Activated T-cell treated with anti-CD3 and anti-CD28 coated beads, Interleukin-2, amount 50 U/mL, for 48 hours (primary cell): ENCODE data around the gene OR1L1.

Experiments
- DNase-seq, 2 experiments: peaks; one replicate each; pipeline ENCODE4 v3.0.0-alpha.2; 2020

Gene OR1L1

DNA sequence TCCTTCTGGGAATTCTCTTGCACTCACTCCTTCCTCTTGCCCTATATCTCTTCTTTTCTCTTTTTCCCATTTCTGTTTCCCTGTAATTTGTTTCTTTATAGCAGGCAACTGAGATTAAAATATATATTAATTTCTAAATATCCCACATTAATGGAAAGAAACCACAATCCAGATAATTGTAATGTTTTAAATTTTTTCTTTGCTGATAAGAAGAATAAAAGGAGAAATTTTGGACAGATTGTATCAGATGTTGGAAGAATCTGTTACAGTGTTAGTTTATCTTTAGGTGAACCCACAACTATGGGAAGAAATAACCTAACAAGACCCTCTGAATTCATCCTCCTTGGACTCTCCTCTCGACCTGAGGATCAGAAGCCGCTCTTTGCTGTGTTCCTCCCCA, at the start of gene OR1L1:
Gene OR1L1, plus strand, starts transcription at position 301 of the 400 bp plus-strand sequence. Its CDS starts 0 bp downstream, at position 301.
- no peak for DNase-seq

DNA sequence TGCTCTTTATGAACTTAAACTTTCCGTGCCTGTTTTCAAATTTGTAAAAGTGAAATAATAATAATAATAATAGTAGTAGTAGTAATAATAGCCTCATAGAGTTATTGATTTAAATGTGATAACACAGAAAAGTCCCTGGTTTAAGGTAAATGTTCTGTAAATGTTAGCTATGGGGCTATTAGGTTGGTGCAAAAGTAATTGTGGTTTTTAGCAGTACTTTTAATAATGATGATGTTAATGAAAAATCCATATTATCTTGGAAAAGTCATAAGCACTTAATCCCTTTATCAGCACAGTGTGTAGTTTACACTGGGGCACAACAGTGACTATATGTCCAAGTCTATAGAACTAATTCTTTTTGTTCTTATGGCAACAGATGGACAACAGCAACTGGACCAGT, 47.2 kb upstream of the OR1L1 start, which contains the start of gene OR1Q1:
Gene OR1Q1, plus strand, starts transcription at position 377 of the 400 bp plus-strand sequence. Its CDS starts 0 bp downstream, at position 377.
- no peak for DNase-seq

GRCh38 chr9:122619996-122620395, 41.5 kb upstream of the OR1L1 start:
- no peak for DNase-seq

DNA sequence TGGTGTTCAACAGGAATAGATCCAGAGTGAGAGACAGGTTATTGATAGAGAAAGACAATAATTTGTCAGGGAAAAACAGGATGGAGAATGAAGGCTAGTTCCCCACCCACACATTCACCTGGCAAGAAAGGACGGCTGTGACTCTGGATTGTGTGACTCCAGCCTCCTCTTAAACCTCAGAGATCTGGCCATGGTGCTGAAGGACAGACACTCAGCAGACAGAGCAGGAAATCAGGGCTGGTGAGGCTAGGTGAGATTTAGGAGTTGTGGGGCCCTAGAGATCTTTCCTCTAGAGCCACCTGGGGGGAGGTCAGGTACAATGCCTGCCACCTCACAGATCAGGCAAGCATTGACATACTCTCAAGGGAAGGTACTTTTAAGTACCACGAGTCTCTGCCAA, 19.3 kb upstream of the OR1L1 start:
- DNase-seq: no peak

DNA sequence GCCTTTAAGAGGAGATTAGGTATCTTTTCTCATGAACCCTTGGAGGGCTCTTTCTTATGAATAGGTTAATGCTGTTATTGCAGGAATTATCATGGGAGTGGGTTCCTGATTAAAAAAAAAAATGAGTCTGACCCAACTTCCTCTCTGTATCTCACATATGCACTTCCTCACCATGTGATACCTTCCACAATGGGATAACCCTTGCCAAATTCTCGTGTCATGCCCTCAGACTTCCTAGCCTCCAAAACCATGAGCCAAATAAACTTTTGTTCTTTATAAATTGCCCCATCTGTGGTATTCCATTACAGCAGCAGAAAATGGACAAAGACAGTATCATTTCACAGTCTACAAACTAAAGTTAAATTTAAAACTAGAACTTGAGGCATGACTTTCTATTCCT, 5.1 kb upstream of the OR1L1 start:
- no peak for DNase-seq

DNA sequence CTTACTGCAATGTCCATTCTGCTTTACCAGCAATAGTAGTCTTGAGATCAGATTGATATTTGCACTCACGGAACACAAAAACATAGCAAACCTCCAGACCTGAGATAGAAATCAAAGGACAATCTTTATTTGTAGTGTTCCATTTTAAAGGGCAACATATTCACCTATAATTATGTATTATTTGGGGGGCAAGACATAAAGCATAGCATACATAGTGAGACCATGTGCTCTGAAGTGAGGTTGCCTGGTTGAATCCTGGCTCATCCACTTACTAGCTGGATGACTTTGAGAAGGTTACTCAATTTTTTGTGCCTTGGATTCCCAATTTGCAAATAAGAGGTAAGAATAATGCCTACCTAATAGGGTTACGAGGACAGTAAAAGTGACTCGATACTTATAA, 4.0 kb upstream of the OR1L1 start, which contains the start of gene OR1B1:
Gene OR1B1, minus strand, starts transcription at position 101 of the 400 bp plus-strand sequence.
- no peak for DNase-seq

DNA sequence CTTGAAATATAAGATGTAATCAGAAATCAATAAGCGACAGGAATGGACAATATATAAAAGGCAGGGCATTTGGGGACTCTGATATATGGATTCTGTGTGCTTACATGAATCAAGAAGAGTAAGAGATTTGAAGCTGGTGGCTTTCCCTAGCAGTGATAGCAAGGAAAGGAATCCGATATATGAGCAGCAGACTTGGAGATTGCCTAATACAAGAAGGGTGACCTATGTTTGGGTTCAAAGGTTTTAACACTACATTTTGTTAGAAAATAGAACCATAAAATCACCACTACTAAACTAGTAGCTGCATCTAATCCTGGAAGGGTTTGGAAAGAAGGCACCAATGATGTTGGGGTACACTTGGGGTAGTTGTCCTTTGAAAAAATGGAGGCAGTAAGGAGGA, 11.0 kb downstream of the OR1L1 start:
- no peak for DNase-seq

DNA sequence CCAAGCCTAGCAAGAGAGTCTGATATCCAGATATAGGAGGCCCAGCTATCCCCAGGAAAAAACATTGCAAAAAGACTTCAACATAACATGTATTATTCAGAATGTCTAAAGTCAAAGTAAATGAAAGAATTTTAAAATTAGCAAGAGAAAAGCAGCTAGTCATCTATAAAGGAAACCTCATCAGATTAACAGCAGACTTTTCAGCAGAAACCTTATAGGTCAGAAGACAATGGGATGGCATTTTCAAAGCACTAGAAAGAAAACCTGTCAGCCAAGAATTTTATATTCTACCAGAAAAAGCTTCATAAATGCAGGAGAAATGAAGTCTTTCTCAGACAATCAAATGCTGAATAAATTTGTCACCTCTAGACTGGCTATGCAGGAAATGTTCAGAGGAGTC, 23.3 kb downstream of the OR1L1 start:
- DNase-seq: no peak

GRCh38 chr9:122695696-122696095, 34.2 kb downstream of the OR1L1 start:
- no peak for DNase-seq
